BE2C (cell line): ENCODE data around the gene CFAP100.

ENCODE experiments used
- DNase-seq: peaks from one replicate; pipeline ENCODE4 v3.0.0-alpha.2; 2020
- H3K27me3 ChIP-seq: fragments of 250-450 bp; sonication (Bioruptor Pico); 2 replicates; pipeline ENCODE4 v1.5.1; 2020; ENCODE audit warnings: mild to moderate bottlenecking
- H3K36me3 ChIP-seq: fragments of 250-450 bp; sonication (Bioruptor Pico); 2 replicates; pipeline ENCODE4 v1.5.1; 2020; ENCODE audit warnings: mild to moderate bottlenecking
- H3K4me1 ChIP-seq: fragments of 250-450 bp; sonication (Bioruptor Pico); 2 replicates; pipeline ENCODE4 v1.5.1; 2020
- H3K4me3 ChIP-seq: 2 replicates; pipeline ENCODE4 v1.5.1; 2011; ENCODE audit warnings: low read depth, low read length
- H3K9me3 ChIP-seq: fragments of 250-450 bp; sonication (Bioruptor Pico); 2 replicates; pipeline ENCODE4 v1.5.1; 2020
- CTCF ChIP-seq: IDR thresholded peaks from 2 replicates; pipeline ENCODE4 v1.5.1; 2012; ENCODE audit warnings: mild to moderate bottlenecking, low read depth, low read length

CFAP100 gene

GRCh38 chr3:126390751-126391150 lies 4.0 kb upstream of the CFAP100 start:
- no peak for DNase-seq
- Histone ChIP-seq H3K36me3 (no peaks in the 10 kb centered on the region), H3K4me1 (no peaks in the 10 kb centered on the region), H3K4me3 (no peak overlapping the region), H3K9me3 (no peaks in the 10 kb centered on the region), H3K27me3 (no peaks in the 10 kb centered on the region)
- TF ChIP-seq CTCF: no peak

GRCh38 chr3:126391631-126392030 lies 3.1 kb upstream of the CFAP100 start:
- Histone ChIP-seq H3K4me3 (no peak overlapping the region), H3K36me3 (no peaks in the 10 kb centered on the region), H3K4me1 (no peaks in the 10 kb centered on the region), H3K9me3 (no peaks in the 10 kb centered on the region), H3K27me3 (no peaks in the 10 kb centered on the region)
- DNase-seq: no peak
- TF ChIP-seq CTCF: no peak

- H3K36me3 ChIP-seq: no peaks in the 10 kb centered on the region
- no peaks in the 10 kb centered on the region for H3K27me3 ChIP-seq
- H3K4me3 ChIP-seq: no peak overlapping the region
- no peaks in the 10 kb centered on the region for H3K9me3 ChIP-seq
- DNase-seq: no peak
- TF ChIP-seq CTCF: no peak
- no peaks in the 10 kb centered on the region for H3K4me1 ChIP-seq
These were observed 2.5 kb upstream of the CFAP100 start for GRCh38 chr3:126392246-126392645.

GRCh38 chr3:126393563-126393962 lies 1.1 kb upstream of the CFAP100 start:
- Histone ChIP-seq H3K9me3 (no peaks in the 10 kb centered on the region), H3K4me3 (no peak overlapping the region), H3K4me1 (no peaks in the 10 kb centered on the region), H3K36me3 (no peaks in the 10 kb centered on the region), H3K27me3 (no peaks in the 10 kb centered on the region)
- DNase-seq: no peak
- TF ChIP-seq CTCF: no peak

GRCh38 chr3:126394977-126395321 lies 240 bp downstream of the CFAP100 start:
- no peak for DNase-seq
- Histone ChIP-seq H3K4me1 (no peaks in the 10 kb centered on the region), H3K36me3 (no peaks in the 10 kb centered on the region), H3K9me3 (no peaks in the 10 kb centered on the region), H3K4me3 (no peak overlapping the region), H3K27me3 (no peaks in the 10 kb centered on the region)
- no peak for TF ChIP-seq CTCF

GRCh38 chr3:126395846-126396513 lies 1.3 kb downstream of the CFAP100 start:
- H3K4me3 ChIP-seq: no peak overlapping the region
- no peaks in the 10 kb centered on the region for H3K36me3 ChIP-seq
- no peak for DNase-seq
- no peaks in the 10 kb centered on the region for H3K27me3 ChIP-seq
- no peak for TF ChIP-seq CTCF
- no peaks in the 10 kb centered on the region for H3K9me3 ChIP-seq
- no peaks in the 10 kb centered on the region for H3K4me1 ChIP-seq
